ENCODE results near the gene ELP4.

- no peak for TF ChIP-seq CTCF (IDR thresholded peaks at IDR 0.05 in 2 of 3, conservative IDR thresholded peaks at IDR 0.05 in 1 of 3; ENCODE audit: insufficient read depth in 2 of 3, low read depth in 1 of 3, low read length in 3 of 3)
- TF ChIP-seq ZBTB49 (CRISPR knock-in tag; IDR thresholded peaks at IDR 0.05; ENCODE audit: borderline replicate concordance): no peak
These were observed 300.6 kb downstream of the ELP4 start for GRCh38 chr11:31809857-31810778.

Data from K562 (cell line).